Stimulated activated CD4-positive, alpha-beta T cell treated with anti-CD3 and anti-CD28 coated beads, Interleukin-2, amount 100 ng/mL, for 24 hours (primary cell): ENCODE results near the gene ACY1.

Source experiments
- DNase-seq, 2 donors: peaks; one replicate each; pipeline ENCODE4 v3.0.0-alpha.2; 2020

ACY1 gene

DNA sequence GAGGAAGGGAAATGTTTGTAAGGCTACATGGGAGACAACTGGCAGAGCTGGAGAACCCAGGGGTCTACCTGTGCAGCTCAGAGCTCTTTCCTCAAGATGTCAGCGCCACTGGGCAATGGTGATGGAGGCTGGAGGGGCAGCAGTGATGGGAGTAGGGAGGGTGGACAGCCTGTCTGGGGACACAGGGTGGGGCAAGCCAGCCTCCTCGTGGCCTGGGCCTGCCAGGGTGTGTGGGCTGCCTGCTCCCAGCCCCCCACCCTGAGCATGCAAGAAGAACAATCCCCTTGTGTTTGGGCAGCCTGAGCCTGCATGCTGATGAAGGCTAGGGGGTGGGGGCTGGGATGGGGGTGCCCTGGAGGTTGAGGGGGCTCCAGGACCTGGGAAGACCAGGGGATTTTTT lies 17.3 kb upstream of the ACY1 start:
- no peak for DNase-seq

DNA sequence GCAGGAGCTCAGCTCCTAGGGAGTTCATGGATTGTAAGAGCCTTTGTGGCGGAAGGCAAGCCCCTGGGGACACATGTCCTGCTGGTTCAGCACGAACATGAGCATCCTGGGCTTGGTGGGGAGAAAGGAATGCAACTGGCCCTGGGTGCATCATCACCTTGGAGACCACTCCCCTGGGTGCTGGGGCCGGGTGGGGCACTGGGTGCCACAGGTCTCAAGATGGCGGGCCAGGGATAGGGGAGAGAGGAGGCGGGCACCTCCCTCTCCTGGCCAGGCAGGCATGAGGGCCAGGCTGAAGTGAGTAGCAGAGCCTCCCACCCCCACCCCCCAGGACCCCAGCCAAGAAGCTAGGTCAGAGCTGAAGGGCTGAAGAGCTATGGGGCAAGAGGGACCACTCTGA lies 16.8 kb upstream of the ACY1 start:
- no peak for DNase-seq

GRCh38 chr3:51966922-51967383 lies 16.4 kb upstream of the ACY1 start:
- no peak for DNase-seq

- peak; percentile 41 to 57 for DNase-seq
These were observed 15.8 kb upstream of the ACY1 start, which contains the start of gene PCBP4 for GRCh38 chr3:51967384-51968169. TSS of gene PCBP4 (minus strand) at chr3:51967454. CDS start at chr3:51961240, 6,214 bp downstream.

DNA sequence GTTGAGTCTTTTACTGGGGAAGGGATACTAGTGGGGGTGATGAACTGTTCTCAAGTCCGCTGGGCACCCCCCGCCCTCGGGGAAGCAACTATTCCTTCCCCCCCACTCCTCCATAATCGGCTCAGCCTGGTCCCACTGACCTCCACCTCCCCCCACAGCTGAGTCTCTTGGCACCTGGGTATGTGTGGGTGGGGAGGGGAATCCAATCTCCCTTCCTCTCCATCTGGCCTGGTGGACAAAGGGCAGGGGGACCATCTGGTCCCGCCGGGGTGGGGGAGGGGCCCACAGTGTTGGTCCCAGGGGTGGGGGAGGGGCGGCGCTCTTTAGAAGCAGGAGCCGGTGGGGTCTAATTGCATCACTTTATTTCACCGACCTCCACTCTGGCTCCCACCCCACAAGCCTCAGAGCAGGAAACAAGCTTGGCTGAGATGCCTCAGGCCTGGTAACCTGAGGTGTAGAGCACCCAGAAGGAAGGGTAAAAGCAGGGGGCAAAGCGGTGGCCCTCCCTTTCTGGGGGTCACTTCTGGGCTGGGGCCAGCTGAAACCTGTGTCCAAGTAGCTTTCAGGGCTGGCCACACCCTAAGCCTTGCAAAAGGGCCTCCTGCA lies 15.1 kb upstream of the ACY1 start:
- no peak for DNase-seq

- DNase-seq = no peak
These were observed 14.3 kb upstream of the ACY1 start for GRCh38 chr3:51968883-51969678.

DNA sequence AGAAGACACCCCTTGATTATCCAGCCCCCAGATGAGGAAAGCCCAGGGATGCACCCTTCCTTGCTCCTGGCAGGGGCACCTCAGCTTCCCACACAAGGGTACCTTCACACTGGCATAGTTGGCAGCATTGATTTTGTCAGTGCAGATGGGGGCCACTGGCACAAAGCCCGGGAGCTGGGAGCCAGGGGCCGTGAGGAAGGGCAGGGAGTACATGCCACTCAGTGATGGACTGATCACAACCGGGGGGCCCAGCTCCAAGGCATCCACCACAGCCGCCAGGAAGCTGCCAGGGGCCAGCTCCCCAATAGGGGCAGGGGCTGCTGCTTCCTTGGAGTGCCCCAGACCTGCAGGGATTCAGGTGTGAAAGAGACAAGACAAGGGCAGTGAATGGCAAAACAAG lies 13.5 kb upstream of the ACY1 start:
- DNase-seq = no peak

DNA sequence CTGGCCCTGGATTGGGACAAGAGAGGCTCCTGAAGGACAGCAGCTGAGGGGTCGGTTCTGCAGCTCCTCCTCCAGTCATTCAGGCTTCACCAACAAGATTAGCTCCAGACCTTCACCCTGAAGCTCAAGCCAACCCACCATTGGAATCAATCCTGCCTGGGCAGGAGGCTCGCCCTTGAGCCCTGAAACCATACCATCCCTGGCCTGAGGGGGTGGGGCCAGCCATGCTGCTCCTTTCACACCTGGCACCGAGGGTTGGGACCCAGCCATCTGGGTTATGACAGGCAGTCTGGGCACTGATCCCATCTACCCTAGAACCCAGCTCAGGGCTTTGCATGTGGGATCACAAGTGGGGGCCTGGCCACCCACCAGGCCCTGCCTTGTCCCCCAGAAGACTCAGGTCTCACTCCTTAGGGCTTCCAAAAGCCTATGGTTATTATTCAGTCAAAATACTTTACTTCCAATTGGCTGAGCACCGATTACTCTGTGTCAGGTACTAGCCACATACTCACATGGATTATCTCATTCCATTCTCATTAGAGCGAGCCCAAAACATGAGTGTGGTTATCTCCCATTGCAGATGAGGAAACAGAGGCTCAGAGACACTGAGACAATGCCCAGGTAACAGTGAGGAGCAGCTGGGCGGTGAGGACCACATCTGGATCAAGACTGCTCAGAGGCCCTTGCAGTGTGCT lies 12.6 kb upstream of the ACY1 start:
- no peak for DNase-seq

- no peak for DNase-seq
These were observed 12.0 kb upstream of the ACY1 start for GRCh38 chr3:51971350-51971749.

DNA sequence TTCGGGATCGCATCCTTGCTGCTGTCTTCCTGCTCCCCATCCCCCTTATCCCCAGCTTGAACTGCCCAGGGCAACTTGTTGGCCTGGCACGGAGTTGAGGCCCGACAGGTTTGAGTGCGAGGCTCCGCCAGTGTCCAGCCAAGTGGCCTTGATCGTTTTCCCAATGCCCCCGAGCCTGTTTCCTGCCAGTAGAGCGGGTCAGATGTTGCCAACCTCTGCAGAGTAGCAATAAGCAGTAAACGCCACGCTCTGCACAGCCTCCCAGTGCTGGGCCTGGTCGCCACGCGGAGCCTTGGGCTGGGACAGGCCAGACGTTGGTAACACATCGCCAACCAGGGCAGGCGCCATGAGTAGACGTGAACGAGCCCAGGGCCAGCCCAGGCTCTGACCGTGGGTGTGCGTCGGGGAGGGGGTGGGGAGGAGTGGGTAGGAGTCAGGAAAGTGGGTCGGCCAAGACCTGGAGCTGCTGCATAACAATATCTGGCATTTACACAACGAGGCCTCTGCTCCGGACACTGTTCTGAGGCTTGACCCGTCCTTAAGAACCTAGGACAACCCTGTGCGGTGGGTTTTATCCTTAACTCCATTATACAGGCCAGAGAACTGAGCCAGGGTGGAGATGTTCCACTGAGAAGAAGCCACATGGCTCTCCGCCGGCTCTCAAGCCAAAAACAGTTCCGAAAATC lies 8.9 kb upstream of the ACY1 start:
- peak in 1 of 2 donors; percentile 48 for DNase-seq

GRCh38 chr3:51974963-51975851 lies 8.1 kb upstream of the ACY1 start, which contains the start of gene ABHD14A:
TSS of gene ABHD14A (plus strand) at chr3:51975064. CDS start at chr3:51975136, 72 bp downstream.
- peak; percentile 73 to 76 for DNase-seq

DNA sequence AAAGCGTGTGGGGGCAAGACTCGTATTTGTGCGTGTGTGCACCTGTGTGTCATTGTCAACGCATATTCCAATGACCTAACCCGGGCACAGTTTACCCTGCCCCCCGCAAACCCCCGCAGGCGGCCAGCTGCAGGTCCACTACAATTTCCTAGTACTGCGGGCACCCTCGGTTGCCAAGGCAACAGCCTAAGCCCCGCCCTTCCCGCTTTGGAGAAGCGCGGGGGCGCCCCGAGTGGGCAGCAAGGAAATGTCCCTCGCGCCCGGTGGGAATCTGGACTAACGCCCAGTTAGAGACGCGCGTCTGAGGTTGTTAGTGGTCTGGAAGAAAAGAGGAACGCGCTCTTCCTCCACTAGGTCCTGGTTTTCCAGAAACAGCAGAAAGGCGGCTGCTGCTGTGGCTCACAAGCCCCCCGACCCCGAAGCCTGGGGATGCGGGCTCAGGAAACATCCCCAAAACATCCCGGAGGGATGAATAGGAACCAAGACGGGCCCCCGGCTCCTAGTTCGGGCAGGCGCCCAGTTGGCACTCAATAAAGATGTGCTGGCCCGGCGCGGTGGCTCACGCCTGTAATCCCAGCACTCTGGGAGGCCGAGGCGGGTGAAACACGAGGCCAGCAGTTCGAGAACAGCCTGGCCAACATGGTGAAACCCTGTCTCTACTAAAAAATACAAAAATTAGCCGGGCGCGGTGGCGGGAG lies 7.3 kb upstream of the ACY1 start:
- peak; percentile 46 to 54 for DNase-seq

- no peak for DNase-seq
These were observed 5.7 kb upstream of the ACY1 start for GRCh38 chr3:51977446-51978142.

GRCh38 chr3:51978143-51978502 lies 5.2 kb upstream of the ACY1 start:
- DNase-seq = no peak

GRCh38 chr3:51980253-51980652 lies 3.1 kb upstream of the ACY1 start:
- no peak for DNase-seq

- DNase-seq = peak; percentile 41
These were observed 940 bp upstream of the ACY1 start for GRCh38 chr3:51982352-51982837.

- DNase-seq = no peak
These were observed 388 bp downstream of the ACY1 start for GRCh38 chr3:51983578-51984268.

GRCh38 chr3:51984269-51984647 lies 923 bp downstream of the ACY1 start:
- no peak for DNase-seq

GRCh38 chr3:51985063-51985462 lies 1.7 kb downstream of the ACY1 start:
- no peak for DNase-seq
